WERI-Rb-1 (cell line): ENCODE results near the gene KDM4B.
A peak's percentile ranks its signal among the peaks of the same experiment; 100 is the strongest.

Experiments
- DNase-seq: peaks from one replicate; pipeline ENCODE4 v3.0.0-alpha.2; 2020
- H3K27ac ChIP-seq: fragments of 250-450 bp; sonication (Bioruptor Pico); 2 replicates; pipeline ENCODE4 v1.5.1; 2020; ENCODE audit warnings: mild to moderate bottlenecking, moderate library complexity
- H3K27me3 ChIP-seq: fragments of 250-450 bp; sonication (Bioruptor Pico); 2 replicates; pipeline ENCODE4 v1.5.1; 2021; ENCODE audit warnings: mild to moderate bottlenecking, low read depth, moderate library complexity; ENCODE audit not compliant: insufficient read depth, severe bottlenecking
- H3K36me3 ChIP-seq: fragments of 250-450 bp; sonication (Bioruptor Pico); 2 replicates; pipeline ENCODE4 v1.5.1; 2020; ENCODE audit warnings: mild to moderate bottlenecking, moderate library complexity
- H3K4me3 ChIP-seq: 2 replicates; pipeline ENCODE4 v1.5.1; 2011; ENCODE audit warnings: low read depth, mild to moderate bottlenecking, control low read depth, low read length
- H3K9me3 ChIP-seq: fragments of 250-450 bp; sonication (Bioruptor Pico); 2 replicates; pipeline ENCODE4 v1.5.1; 2021; ENCODE audit warnings: mild to moderate bottlenecking, moderate library complexity; ENCODE audit not compliant: severe bottlenecking
- TF ChIP-seq, protein P1 (sequence below): IDR thresholded peaks from 2 replicates; pipeline ENCODE4 v1.5.1; 2011; ENCODE audit warnings: low read depth, mild to moderate bottlenecking, control low read depth, inconsistent platforms, low read length

Gene KDM4B

GRCh38 chr19:4965061-4965460 is 3.9 kb upstream of the KDM4B start:
- Histone ChIP-seq H3K9me3 (no peaks in the 10 kb centered on the region), H3K36me3 (peaks cover 38% of the 10 kb centered on the region), H3K4me3 (no peak overlapping the region), H3K27me3 (no peaks in the 10 kb centered on the region), H3K27ac (no peak overlapping the region)
- TF ChIP-seq, protein P1, sequence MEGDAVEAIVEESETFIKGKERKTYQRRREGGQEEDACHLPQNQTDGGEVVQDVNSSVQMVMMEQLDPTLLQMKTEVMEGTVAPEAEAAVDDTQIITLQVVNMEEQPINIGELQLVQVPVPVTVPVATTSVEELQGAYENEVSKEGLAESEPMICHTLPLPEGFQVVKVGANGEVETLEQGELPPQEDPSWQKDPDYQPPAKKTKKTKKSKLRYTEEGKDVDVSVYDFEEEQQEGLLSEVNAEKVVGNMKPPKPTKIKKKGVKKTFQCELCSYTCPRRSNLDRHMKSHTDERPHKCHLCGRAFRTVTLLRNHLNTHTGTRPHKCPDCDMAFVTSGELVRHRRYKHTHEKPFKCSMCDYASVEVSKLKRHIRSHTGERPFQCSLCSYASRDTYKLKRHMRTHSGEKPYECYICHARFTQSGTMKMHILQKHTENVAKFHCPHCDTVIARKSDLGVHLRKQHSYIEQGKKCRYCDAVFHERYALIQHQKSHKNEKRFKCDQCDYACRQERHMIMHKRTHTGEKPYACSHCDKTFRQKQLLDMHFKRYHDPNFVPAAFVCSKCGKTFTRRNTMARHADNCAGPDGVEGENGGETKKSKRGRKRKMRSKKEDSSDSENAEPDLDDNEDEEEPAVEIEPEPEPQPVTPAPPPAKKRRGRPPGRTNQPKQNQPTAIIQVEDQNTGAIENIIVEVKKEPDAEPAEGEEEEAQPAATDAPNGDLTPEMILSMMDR = no peak
- no peak for DNase-seq

- no peak overlapping the region for H3K4me3 ChIP-seq
- no peak for DNase-seq
- peaks cover 33% of the 10 kb centered on the region for H3K36me3 ChIP-seq
- no peaks in the 10 kb centered on the region for H3K27me3 ChIP-seq
- no peaks in the 10 kb centered on the region for H3K9me3 ChIP-seq
- TF ChIP-seq, protein P1 = no peak
- H3K27ac ChIP-seq = peak overlapping the region; percentile 60; the same call in 1 of the 2 replicates
Measured at GRCh38 chr19:4966591-4966990, 2.3 kb upstream of the KDM4B start.

GRCh38 chr19:4967738-4968461 is 1.0 kb upstream of the KDM4B start:
- TF ChIP-seq, protein P1 = no peak
- H3K9me3 ChIP-seq = no peaks in the 10 kb centered on the region
- DNase-seq = peak; percentile 74
- peaks cover 21% of the 10 kb centered on the region for H3K36me3 ChIP-seq
- peak overlapping the region; percentile 61 for H3K4me3 ChIP-seq
- peak overlapping the region; percentile 60 for H3K27ac ChIP-seq
- no peaks in the 10 kb centered on the region for H3K27me3 ChIP-seq

GRCh38 chr19:4969292-4969771 is 419 bp downstream of the KDM4B start:
- H3K27me3 ChIP-seq = no peaks in the 10 kb centered on the region
- H3K36me3 ChIP-seq = peaks cover 12% of the 10 kb centered on the region
- H3K4me3 ChIP-seq = peak overlapping the region; percentile 85
- DNase-seq = no peak
- H3K27ac ChIP-seq = peak overlapping the region; percentile 74
- no peaks in the 10 kb centered on the region for H3K9me3 ChIP-seq
- TF ChIP-seq, protein P1 = no peak

DNA sequence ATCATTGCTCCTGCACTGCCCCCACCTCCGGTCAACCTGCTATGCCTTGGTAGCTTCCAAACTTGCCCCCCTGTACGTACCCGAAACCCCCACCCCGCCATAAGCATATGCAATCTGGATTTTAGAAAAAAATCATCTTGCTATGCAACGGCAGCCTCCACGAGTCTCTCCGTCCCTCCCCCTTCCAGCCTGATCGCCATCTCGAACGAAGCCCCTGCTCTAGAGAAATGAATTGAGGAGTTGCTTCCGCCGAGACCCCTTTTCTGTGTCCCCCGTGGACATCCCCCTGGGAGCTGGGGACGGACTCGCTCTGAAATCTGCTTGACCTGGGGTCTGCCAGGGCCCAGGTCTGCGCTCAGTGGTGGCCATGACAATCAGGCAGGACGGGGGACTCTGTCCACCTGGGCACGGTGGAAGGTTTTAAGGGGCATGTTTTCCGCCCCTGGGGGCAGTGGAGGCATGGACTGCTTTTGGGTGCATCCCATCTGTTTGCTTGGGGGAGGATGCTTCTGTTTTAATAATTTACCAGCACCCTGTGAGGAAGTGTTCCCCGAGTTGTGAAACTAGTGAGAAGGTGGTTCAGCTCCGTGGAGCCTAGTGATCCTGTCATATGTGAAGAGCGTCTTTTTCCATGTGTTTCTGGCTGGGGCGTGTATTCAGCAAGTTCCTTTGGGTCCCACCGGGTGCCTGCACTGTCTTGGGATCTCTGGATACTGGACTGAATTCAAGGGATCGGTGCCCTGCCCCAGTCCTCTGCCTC is 1.0 kb downstream of the KDM4B start:
- DNase-seq = no peak
- Histone ChIP-seq H3K9me3 (no peaks in the 10 kb centered on the region), H3K4me3 (peak overlapping the region; percentile 85), H3K27me3 (no peaks in the 10 kb centered on the region), H3K36me3 (peaks cover 5% of the 10 kb centered on the region), H3K27ac (peak overlapping the region; percentile 74)
- TF ChIP-seq, protein P1 = no peak
